Measurements from ENCODE around the gene CFAP20DC. TPM values are rescaled to one million over a fixed set of nuclear protein-coding genes. Genes with fewer than 3 reads are reported as not detected.
"Not testable (repeated sequence)": the region's sequence is repeated elsewhere in the genome, so short reads cannot be mapped to it uniquely, and the experiment has no call there.

The CFAP20DC gene
- total RNA-seq, 4 donors from 2014 or later, result 0.17 to 0.32 (median 0.23) TPM; not detected in 1

- Histone ChIP-seq H3K36me3 (no peaks in the 10 kb centered on the region), H3K9me3 (no peaks in the 10 kb centered on the region), H3K27me3 (no peaks in the 10 kb centered on the region), H3K4me3 (no peak overlapping the region), H3K4me1 (no peaks in the 10 kb centered on the region), H3K27ac (replicated peaks in 1 of 4) (no peak overlapping the region)
- TF ChIP-seq POLR2AphosphoS5 (IDR thresholded peaks at IDR 0.05), result no peak
- no peak for TF ChIP-seq CTCF (IDR thresholded peaks at IDR 0.05)
- TF ChIP-seq POLR2A (IDR thresholded peaks at IDR 0.05; ENCODE audit: low read depth), result no peak
- TF ChIP-seq EP300 (IDR thresholded peaks at IDR 0.05), result no peak
- WGBS, result 79% methylated on average over 2 of the region's 2 CpGs
- DNase-seq (ENCODE audit: extremely low spot score), result no peak
- intact Hi-C loops (cut with DNase I), result loop anchor here (10.0 kb wide), 1 partner anchor 412 kb away; no protein-coding TSS in a partner anchor
These were observed 6.9 kb upstream of the CFAP20DC start for GRCh38 chr3:59056706-59057105.

GRCh38 chr3:59052803-59053411 is 3.1 kb upstream of the CFAP20DC start:
- H3K27ac ChIP-seq (replicated peaks in 1 of 4), result no peak overlapping the region
- intact Hi-C loops (cut with DNase I), result loop anchor here (10.0 kb wide), 1 partner anchor 408 kb away; no protein-coding TSS in a partner anchor
- 64% methylated on average over 2 of the region's 2 CpGs for WGBS
- no peaks in the 10 kb centered on the region for H3K36me3 ChIP-seq
- DNase-seq (ENCODE audit: extremely low spot score), result no peak
- no peaks in the 10 kb centered on the region for H3K27me3 ChIP-seq
- TF ChIP-seq POLR2AphosphoS5 (IDR thresholded peaks at IDR 0.05) (no peak), CTCF (IDR thresholded peaks at IDR 0.05) (peak; percentile 25 to 49 (median 31))
- H3K4me1 ChIP-seq, result peaks cover 0 to 11% (median 7%) of the 10 kb centered on the region in 4 donors
- no peaks in the 10 kb centered on the region for H3K9me3 ChIP-seq
- H3K4me3 ChIP-seq, result no peak overlapping the region

- WGBS, result 94% methylated on average over 8 of the region's 36 CpGs
- not testable (repeated sequence) for H3K27ac ChIP-seq (replicated peaks in 1 of 4); H3K9me3 ChIP-seq; DNase-seq (ENCODE audit: extremely low spot score); H3K36me3 ChIP-seq; H3K4me3 ChIP-seq; H3K27me3 ChIP-seq
- H3K4me1 ChIP-seq, result peaks cover 0 to 11% (median 7%) of the 10 kb centered on the region in 4 donors
- intact Hi-C loops (cut with DNase I), result loop anchor here (10.0 kb wide), 1 partner anchor 406 kb away; no protein-coding TSS in a partner anchor
These were observed 1.1 kb upstream of the CFAP20DC start for GRCh38 chr3:59050811-59051414.

GRCh38 chr3:59046839-59047238 is 3.0 kb downstream of the CFAP20DC start:
- DNase-seq (ENCODE audit: extremely low spot score), result no peak
- H3K4me1 ChIP-seq, result peaks cover 0 to 11% (median 7%) of the 10 kb centered on the region in 4 donors
- H3K9me3 ChIP-seq, result no peaks in the 10 kb centered on the region
- TF ChIP-seq EP300 (IDR thresholded peaks at IDR 0.05), result no peak
- no peak for TF ChIP-seq POLR2AphosphoS5 (IDR thresholded peaks at IDR 0.05)
- no peak for TF ChIP-seq POLR2A (IDR thresholded peaks at IDR 0.05; ENCODE audit: low read depth)
- no peak for TF ChIP-seq CTCF (IDR thresholded peaks at IDR 0.05)
- no peak overlapping the region for H3K27ac ChIP-seq (replicated peaks in 1 of 4)
- H3K4me3 ChIP-seq, result no peak overlapping the region
- intact Hi-C loops (cut with DNase I), result no loop called here
- WGBS, result 100% methylated on average over 2 of the region's 2 CpGs
- H3K36me3 ChIP-seq, result no peaks in the 10 kb centered on the region
- no peaks in the 10 kb centered on the region for H3K27me3 ChIP-seq

GRCh38 chr3:59043391-59043790 is 6.4 kb downstream of the CFAP20DC start:
- no peaks in the 10 kb centered on the region for H3K4me1 ChIP-seq
- WGBS, result 92% methylated on average over 2 of the region's 2 CpGs
- H3K27ac ChIP-seq (replicated peaks in 1 of 4), result no peak overlapping the region
- H3K4me3 ChIP-seq, result no peak overlapping the region
- DNase-seq (ENCODE audit: extremely low spot score), result no peak
- no peaks in the 10 kb centered on the region for H3K9me3 ChIP-seq
- intact Hi-C loops (cut with DNase I), result no loop called here
- TF ChIP-seq POLR2AphosphoS5 (IDR thresholded peaks at IDR 0.05) (no peak), CTCF (IDR thresholded peaks at IDR 0.05) (no peak), POLR2A (IDR thresholded peaks at IDR 0.05; ENCODE audit: low read depth) (no peak), EP300 (IDR thresholded peaks at IDR 0.05) (no peak)
- no peaks in the 10 kb centered on the region for H3K36me3 ChIP-seq
- no peaks in the 10 kb centered on the region for H3K27me3 ChIP-seq

Measured in esophagus muscularis mucosa (tissue), 4 donors.